OCI-LY3 (cell line): ENCODE data around the gene CPED1.

Source experiments
- CTCF ChIP-seq: fragments of 200-600, 300-600 bp; sonication (generic); IDR thresholded peaks from 2 replicates; pipeline ENCODE4 v1.5.1; 2014; ENCODE audit warnings: antibody characterized with exemption, low read length, low read depth
- EZH2phosphoT487 ChIP-seq: fragments of 200-600 bp; shearing (Covaris generic); IDR thresholded peaks from 2 replicates; pipeline ENCODE4 v1.6.1; 2018; ENCODE audit warnings: antibody characterized with exemption, mixed run types, low read depth

- TF ChIP-seq CTCF (no peak), EZH2phosphoT487 (no peak)
These were observed 38.1 kb downstream of the CPED1 start for GRCh38 chr7:121026577-121027111.
